C1 segment of cervical spinal cord (tissue), 14 donors: ENCODE data around the gene TCFL5.

ENCODE experiments used
- DNase-seq, 14 donors: peaks; one replicate each; lab custom pipeline; 2025; lab: John Stamatoyannopoulos, UW

The TCFL5 gene

DNA sequence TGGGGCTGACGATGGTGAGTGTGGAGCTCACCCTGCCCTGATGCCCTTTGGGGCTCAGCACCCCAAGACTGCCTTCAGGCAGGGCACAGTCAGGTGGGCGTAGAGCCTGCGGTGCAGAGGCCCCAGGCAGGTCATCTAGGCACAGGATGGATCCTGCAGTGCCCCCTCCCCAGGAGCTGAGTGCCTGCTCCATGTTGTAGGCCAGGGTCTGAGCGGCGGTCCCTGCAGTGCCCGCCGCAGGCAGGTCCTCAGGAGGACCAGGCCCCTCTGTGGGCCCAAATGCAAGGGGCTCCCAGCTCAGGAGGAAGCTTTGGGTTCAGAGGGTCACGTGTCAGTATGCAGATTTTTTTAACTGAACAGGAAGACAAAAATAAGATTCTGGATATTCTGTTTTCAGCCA is 62.6 kb downstream of the TCFL5 start:
- no peak for DNase-seq

- DNase-seq, result no peak
Measured at GRCh38 chr20:62797671-62798532, 63.7 kb downstream of the TCFL5 start.

GRCh38 chr20:62796699-62797491 is 64.7 kb downstream of the TCFL5 start:
- no peak for DNase-seq

- DNase-seq, result peak in 9 of 14 donors; percentile 20 to 71 (median 45)
Measured at GRCh38 chr20:62795023-62795761, 66.4 kb downstream of the TCFL5 start.

DNA sequence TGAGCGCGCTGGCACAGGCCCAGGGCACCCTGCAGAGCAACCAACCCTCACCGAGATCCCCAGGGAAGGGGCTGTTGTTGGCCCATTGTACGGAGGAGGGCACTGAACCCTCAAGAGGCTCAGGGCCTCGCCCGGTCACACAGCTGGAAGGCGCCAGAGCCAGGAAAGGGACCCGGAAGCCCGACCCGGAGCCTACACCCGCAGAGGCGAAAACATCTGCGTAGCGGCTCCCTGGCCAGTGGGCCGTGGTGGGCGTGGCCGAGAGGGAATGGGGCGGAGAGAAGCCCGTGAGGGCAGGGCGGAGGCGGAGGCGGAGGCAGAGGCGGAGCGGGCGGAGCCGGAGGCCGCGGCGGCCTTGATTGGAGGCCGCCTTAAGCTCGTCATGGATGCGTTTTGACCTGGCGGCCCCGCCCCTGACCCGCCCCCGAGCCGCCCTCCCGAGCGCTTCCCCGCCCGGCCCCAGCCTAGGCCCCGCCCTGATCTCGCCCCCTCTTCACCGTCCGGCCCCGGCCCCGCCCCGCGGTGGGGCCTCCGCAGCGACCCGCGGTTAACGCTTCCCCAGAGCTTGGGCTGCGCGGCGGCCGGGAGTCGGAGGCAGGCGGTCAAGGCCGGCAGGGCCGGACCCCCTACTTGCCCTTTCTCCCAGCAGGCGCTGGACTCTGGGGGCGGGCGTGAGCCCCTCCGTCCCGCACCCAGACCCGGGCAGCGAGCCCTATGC is 67.5 kb downstream of the TCFL5 start:
- DNase-seq, result peak; percentile 55 to 96 (median 91)

DNA sequence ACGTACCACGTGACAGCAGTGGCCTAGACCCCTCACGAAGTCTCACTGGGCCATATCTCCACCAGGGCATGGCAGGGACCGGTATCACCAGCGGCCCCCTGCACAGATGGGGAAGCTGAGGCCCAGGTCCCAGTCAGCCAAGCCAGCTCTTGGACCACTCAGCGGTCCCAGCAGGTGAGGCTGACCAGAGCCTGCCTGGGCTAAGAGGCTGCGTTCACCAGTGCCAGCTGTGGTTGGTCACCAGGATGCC is 67.9 kb downstream of the TCFL5 start:
- DNase-seq, result no peak

DNA sequence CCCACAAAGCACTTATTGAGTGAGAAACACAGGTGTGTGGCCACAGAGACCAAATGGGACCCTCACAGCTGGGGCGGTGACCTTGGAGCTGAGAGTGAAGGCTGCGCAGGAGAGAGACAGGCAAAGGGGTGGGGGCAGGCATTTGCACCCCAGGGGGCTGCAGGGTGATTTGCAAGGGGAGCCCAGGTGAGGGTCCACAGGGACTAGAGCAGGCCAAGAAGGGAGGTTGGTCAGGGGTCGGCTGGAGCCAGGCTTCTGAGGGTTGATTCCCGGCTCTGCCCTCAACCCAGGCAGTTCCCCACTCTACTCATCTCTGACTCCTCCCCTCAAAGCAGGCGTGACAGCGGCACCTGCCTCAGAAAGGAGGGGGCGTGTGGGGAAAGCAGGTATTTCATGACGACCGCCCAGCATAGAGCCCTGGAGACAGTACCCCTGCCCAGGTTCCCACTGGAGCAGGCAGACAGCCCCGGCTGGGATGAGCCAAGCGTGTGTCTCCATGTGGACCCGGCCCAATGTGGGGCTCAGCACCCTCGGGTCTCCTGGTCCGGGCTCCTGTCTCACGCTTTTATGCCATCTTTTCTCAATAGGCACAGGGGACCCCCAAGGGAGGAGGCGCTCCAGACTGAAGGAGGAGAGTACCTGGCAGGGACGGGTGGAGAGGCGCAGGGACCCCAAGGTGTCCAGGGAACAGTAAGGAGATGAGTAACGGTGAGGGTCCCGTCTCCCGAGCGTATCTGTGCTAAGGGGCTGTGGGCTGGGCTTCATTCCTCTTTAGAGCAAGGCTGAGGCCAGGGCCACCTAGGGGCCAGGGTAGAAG is 68.5 kb downstream of the TCFL5 start:
- DNase-seq, result no peak

GRCh38 chr20:62792182-62792939 is 69.3 kb downstream of the TCFL5 start:
- DNase-seq, result no peak

DNA sequence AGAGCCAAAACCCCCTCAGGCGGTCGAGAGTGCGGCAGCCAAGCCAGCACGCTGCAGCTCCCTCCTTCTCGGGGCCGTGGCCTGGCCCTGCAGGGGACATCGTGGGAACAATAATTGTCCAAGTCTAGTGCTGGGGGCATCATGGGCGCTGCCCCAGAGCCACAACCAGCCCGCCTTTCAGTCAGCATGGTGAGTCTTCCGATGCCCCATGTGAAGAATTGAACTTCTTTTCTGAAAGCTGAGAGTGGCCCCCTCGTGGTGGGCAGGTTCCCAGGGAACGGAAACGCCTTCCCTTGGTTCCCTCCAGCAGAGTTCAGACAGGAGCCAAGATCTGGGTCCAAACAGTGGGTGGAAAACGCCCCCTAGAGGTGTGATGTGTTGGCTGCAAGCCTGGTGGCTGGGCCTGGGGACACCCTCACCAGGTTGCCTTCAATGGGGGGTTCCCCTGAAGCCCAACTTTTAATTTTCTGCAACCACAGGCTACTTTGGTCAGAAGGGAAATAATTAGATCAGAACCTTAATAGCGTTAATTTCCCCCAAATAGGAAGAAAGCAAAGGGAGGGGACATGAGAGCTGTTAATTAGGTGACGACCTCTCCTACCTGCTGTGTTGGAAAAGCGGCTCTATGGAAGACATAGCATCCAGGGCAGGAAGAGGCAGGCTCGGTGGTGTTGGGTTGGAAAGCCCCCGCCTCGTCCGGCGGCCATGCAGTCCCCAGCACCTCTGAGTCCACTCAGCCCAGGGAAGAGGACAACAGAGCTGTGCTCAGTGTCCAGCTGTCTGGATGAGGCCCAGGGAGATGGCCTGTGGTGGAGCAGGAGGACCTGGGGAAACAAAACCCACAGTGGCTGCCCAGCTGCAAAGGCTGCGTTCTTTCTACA is 70.1 kb downstream of the TCFL5 start:
- peak in 12 of 14 donors; percentile 49 to 85 (median 79) for DNase-seq
